Immature natural killer cell (primary cell): ENCODE measurements around the gene NHERF1. TPM values are rescaled to one million over a fixed set of nuclear protein-coding genes. Genes with fewer than 3 reads are reported as not detected.
A peak's percentile ranks its signal among the peaks of the same experiment; 100 is the strongest.

Experiments
- DNase-seq, 3 donors: peaks; one replicate each; pipeline ENCODE4 v3.0.0; 2022; ENCODE audit warnings: mixed read lengths in 1 of 3
- H3K27ac Mint-ChIP-seq, 6 donors: one replicate each; pipeline ENCODE4 v1.8.0; 2020; ENCODE audit warnings: mixed read lengths in 6 of 6, mild to moderate bottlenecking in 5 of 6, inconsistent platforms in 4 of 6, moderate library complexity in 3 of 6
- H3K27me3 Mint-ChIP-seq, 3 donors: one replicate each; pipeline ENCODE4 v1.8.0; 2020 to 2021; ENCODE audit warnings: low read depth in 3 of 3, mild to moderate bottlenecking in 3 of 3, mixed read lengths in 3 of 3, moderate library complexity in 3 of 3, inconsistent platforms in 1 of 3
- H3K36me3 Mint-ChIP-seq, 3 donors: one replicate each; pipeline ENCODE4 v1.8.0; 2020; ENCODE audit warnings: mixed read lengths in 3 of 3, inconsistent platforms in 2 of 3, mild to moderate bottlenecking in 2 of 3
- H3K4me1 Mint-ChIP-seq, 2 donors: one replicate each; pipeline ENCODE4 v1.8.0; 2020; ENCODE audit warnings: inconsistent platforms in 2 of 2, mild to moderate bottlenecking in 2 of 2, mixed read lengths in 2 of 2, moderate library complexity in 1 of 2
- H3K4me3 Mint-ChIP-seq, 5 donors: one replicate each; pipeline ENCODE4 v1.8.0; 2020; ENCODE audit warnings: mild to moderate bottlenecking in 5 of 5, mixed read lengths in 5 of 5, inconsistent platforms in 3 of 5, moderate library complexity in 3 of 5
- H3K9me3 Mint-ChIP-seq, 6 donors: one replicate each; pipeline ENCODE4 v1.8.0; 2020; ENCODE audit warnings: mild to moderate bottlenecking in 6 of 6, mixed read lengths in 6 of 6, inconsistent platforms in 4 of 6, moderate library complexity in 3 of 6
- polyA plus RNA-seq, 3 donors: library from polyadenylated mRNA; unstranded; fragments of 300-500 nt; fragmentation: Illumina TruSeq; gene quantifications; one replicate each; pipeline ENCODE4 v1.2.3, GENCODE V29; 2021

Gene NHERF1
- polyA plus RNA-seq, 3 donors from 2014 or later, result 566 to 1,121 (median 751) TPM

- DNase-seq, result peak; percentile 50 to 54 (median 54)
- H3K36me3 Mint-ChIP-seq, result peaks cover 3 to 4% (median 4%) of the 10 kb centered on the region in 3 donors
- peaks cover 0 to 2% (median 0%) of the 10 kb centered on the region in 6 donors for H3K9me3 Mint-ChIP-seq
- peaks cover 9 to 15% (median 13%) of the 10 kb centered on the region in 3 donors for H3K27me3 Mint-ChIP-seq
- peak overlapping the region; percentile 96 to 99 (median 99) for H3K4me3 Mint-ChIP-seq
- H3K27ac Mint-ChIP-seq, result peak overlapping the region; percentile 76 to 98 (median 94)
- peaks cover 55 to 59% of the 10 kb centered on the region in 2 donors for H3K4me1 Mint-ChIP-seq
These were observed 11.0 kb upstream of the NHERF1 start for GRCh38 chr17:74737299-74738050.

- Mint-ChIP-seq H3K4me1 (peaks cover 63 to 68% of the 10 kb centered on the region in 2 donors), H3K36me3 (peaks cover 4 to 6% (median 6%) of the 10 kb centered on the region in 3 donors), H3K27me3 (peaks cover 9 to 15% (median 13%) of the 10 kb centered on the region in 3 donors), H3K9me3 (peaks cover 0 to 2% (median 0%) of the 10 kb centered on the region in 6 donors), H3K27ac (peak overlapping the region; percentile 76 to 98 (median 94)), H3K4me3 (peak overlapping the region; percentile 96 to 99 (median 99))
- DNase-seq, result peak; percentile 89 to 92 (median 89)
These were observed 10.1 kb upstream of the NHERF1 start for GRCh38 chr17:74738051-74738996.

- Mint-ChIP-seq H3K36me3 (peaks cover 8% of the 10 kb centered on the region in 3 donors), H3K4me1 (peaks cover 73 to 78% of the 10 kb centered on the region in 2 donors), H3K27me3 (peaks cover 9 to 15% (median 13%) of the 10 kb centered on the region in 3 donors), H3K9me3 (peaks cover 0 to 1% (median 0%) of the 10 kb centered on the region in 6 donors), H3K27ac (peak overlapping the region; percentile 76 to 98 (median 94)), H3K4me3 (peak overlapping the region; percentile 96 to 99 (median 99))
- no peak for DNase-seq
These were observed 9.1 kb upstream of the NHERF1 start for GRCh38 chr17:74739227-74739831.

- peaks cover 9 to 13% (median 11%) of the 10 kb centered on the region in 3 donors for H3K27me3 Mint-ChIP-seq
- peaks cover 80 to 84% of the 10 kb centered on the region in 2 donors for H3K4me1 Mint-ChIP-seq
- H3K36me3 Mint-ChIP-seq, result peaks cover 8 to 13% (median 8%) of the 10 kb centered on the region in 3 donors
- peak overlapping the region; percentile 44 to 94 (median 82) for H3K27ac Mint-ChIP-seq
- H3K9me3 Mint-ChIP-seq, result peaks cover 0 to 1% (median 0%) of the 10 kb centered on the region in 6 donors
- DNase-seq, result no peak
- H3K4me3 Mint-ChIP-seq, result peak overlapping the region; percentile 82 to 99 (median 90)
These were observed 8.3 kb upstream of the NHERF1 start for GRCh38 chr17:74740173-74740572.

DNA sequence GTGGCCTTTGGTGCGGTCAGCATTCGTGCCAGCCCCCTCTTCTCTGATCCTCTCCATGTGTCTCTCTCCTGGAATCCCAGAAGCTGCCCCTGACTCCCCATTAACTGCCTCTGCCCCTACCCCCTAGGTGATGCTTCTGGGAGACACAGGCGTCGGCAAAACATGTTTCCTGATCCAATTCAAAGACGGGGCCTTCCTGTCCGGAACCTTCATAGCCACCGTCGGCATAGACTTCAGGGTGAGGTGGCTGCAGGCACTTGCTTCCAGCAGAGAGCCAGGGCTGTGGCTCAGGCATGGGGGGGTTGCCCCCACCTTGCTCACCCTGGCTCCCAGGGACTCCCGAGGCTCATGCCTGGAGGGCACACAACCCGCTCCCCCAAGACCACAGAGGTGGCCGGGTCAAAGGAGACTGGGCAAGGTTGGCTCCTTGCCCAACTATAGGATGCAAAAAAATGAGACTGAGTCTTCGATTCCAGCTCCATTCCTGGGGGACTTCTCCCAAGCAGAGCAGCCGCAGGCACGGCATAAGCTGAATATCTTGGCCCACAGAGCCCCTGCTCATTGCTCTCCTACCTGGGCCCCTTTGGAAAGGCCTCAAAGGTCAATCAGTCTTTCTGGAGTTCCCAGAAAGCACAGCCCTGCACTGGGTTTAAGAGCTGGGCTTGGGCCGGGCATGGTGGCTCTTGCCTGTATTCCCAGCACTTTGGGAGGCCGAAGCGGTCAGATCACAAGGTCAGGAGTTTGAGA is 7.6 kb upstream of the NHERF1 start:
- Mint-ChIP-seq H3K27ac (peak overlapping the region; percentile 88 to 96 (median 92)), H3K4me3 (peak overlapping the region; percentile 82 to 99 (median 90)), H3K4me1 (peaks cover 77 to 84% of the 10 kb centered on the region in 2 donors), H3K27me3 (peaks cover 9 to 13% (median 11%) of the 10 kb centered on the region in 3 donors), H3K9me3 (peaks cover 0 to 1% (median 0%) of the 10 kb centered on the region in 6 donors), H3K36me3 (peaks cover 8 to 13% (median 8%) of the 10 kb centered on the region in 3 donors)
- DNase-seq, result no peak

DNA sequence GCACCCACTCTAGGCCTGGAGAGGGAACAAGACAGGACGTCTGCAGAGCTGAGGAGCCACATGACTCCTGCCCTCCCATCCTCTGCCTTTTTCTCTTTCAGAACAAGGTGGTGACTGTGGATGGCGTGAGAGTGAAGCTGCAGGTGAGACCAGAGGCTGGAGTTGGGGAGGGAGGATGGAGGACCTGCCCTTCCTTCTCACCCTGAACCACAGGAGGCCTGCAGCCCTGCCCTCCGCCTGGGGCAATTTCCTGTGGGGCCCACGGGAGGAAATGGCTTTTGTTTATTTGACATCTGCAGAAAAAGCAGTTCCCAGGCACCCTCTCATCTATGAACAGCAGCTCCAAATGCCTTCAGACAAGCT is 6.3 kb upstream of the NHERF1 start:
- Mint-ChIP-seq H3K4me1 (peaks cover 81 to 86% of the 10 kb centered on the region in 2 donors), H3K4me3 (peak overlapping the region; percentile 82 to 99 (median 84)), H3K36me3 (peaks cover 8 to 13% (median 8%) of the 10 kb centered on the region in 3 donors), H3K27ac (peak overlapping the region; percentile 85 to 96 (median 92)), H3K9me3 (peaks cover 0 to 1% (median 0%) of the 10 kb centered on the region in 6 donors), H3K27me3 (peaks cover 9 to 15% (median 11%) of the 10 kb centered on the region in 3 donors)
- DNase-seq, result peak; percentile 75 to 78 (median 76)

GRCh38 chr17:74742978-74743545 is 5.4 kb upstream of the NHERF1 start:
- Mint-ChIP-seq H3K36me3 (peaks cover 8 to 13% (median 8%) of the 10 kb centered on the region in 3 donors), H3K27me3 (peaks cover 6 to 11% (median 10%) of the 10 kb centered on the region in 3 donors), H3K4me1 (peaks cover 85 to 87% of the 10 kb centered on the region in 2 donors), H3K4me3 (peak overlapping the region; percentile 82 to 99 (median 84)), H3K27ac (peak overlapping the region; percentile 85 to 96 (median 92)), H3K9me3 (peaks cover 0 to 1% (median 0%) of the 10 kb centered on the region in 6 donors)
- no peak for DNase-seq

GRCh38 chr17:74743755-74744154 is 4.7 kb upstream of the NHERF1 start:
- Mint-ChIP-seq H3K4me1 (peaks cover 78 to 80% of the 10 kb centered on the region in 2 donors), H3K27me3 (peaks cover 6 to 8% (median 7%) of the 10 kb centered on the region in 3 donors), H3K27ac (peak overlapping the region; percentile 85 to 96 (median 89)), H3K4me3 (peak overlapping the region; percentile 82 to 99 (median 84)), H3K9me3 (peaks cover 0 to 1% (median 0%) of the 10 kb centered on the region in 6 donors), H3K36me3 (peaks cover 8 to 13% (median 8%) of the 10 kb centered on the region in 3 donors)
- DNase-seq, result no peak

GRCh38 chr17:74744349-74744713 is 4.1 kb upstream of the NHERF1 start:
- Mint-ChIP-seq H3K9me3 (peaks cover 0 to 1% (median 0%) of the 10 kb centered on the region in 6 donors), H3K27me3 (peaks cover 1 to 7% (median 4%) of the 10 kb centered on the region in 3 donors), H3K4me1 (peaks cover 73 to 74% of the 10 kb centered on the region in 2 donors), H3K27ac (peak overlapping the region; percentile 69 to 96 (median 89)), H3K36me3 (peaks cover 8 to 13% (median 8%) of the 10 kb centered on the region in 3 donors), H3K4me3 (peak overlapping the region; percentile 61 to 99 (median 84))
- no peak for DNase-seq

DNA sequence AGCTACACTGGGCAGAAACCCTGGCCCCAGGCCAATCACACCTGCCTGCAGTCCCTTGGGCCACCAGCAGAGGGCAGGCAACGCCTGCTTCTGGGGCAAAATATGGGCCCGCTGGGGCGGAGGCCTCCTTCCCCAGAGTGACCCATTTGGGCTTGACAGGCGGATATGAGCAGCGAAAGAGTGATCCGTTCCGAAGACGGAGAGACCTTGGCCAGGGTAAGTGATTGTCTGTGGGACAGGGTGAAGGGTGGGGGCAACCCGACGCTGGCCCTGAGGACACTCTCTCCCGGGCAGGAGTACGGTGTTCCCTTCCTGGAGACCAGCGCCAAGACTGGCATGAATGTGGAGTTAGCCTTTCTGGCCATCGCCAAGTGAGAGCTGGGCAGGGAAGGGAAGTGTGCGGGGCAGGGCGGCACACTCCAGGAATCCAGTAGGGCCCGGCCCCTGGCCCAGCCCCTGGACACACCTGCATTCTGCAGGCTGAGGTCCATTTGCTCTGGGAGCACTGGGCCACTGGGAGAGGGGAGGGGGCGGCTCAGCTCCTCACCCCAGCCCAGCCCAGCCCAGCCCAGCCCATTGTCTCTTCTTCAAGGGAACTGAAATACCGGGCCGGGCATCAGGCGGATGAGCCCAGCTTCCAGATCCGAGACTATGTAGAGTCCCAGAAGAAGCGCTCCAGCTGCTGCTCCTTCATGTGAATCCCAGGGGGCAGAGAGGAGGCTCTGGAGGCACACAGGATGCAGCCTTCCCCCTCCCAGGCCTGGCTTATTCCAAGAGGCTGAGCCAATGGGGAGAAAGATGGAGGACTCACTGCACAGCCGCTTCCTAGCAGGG is 3.5 kb upstream of the NHERF1 start:
- peaks cover 0 to 2% (median 0%) of the 10 kb centered on the region in 6 donors for H3K9me3 Mint-ChIP-seq
- peak overlapping the region; percentile 69 to 96 (median 89) for H3K27ac Mint-ChIP-seq
- peaks cover 71% of the 10 kb centered on the region in 2 donors for H3K4me1 Mint-ChIP-seq
- DNase-seq, result peak; percentile 86 to 88 (median 87)
- peaks cover 0 to 9% (median 9%) of the 10 kb centered on the region in 3 donors for H3K27me3 Mint-ChIP-seq
- H3K36me3 Mint-ChIP-seq, result peaks cover 11 to 18% (median 12%) of the 10 kb centered on the region in 3 donors
- peak overlapping the region; percentile 61 to 99 (median 84) for H3K4me3 Mint-ChIP-seq

GRCh38 chr17:74745548-74746177 is 2.8 kb upstream of the NHERF1 start:
- H3K4me1 Mint-ChIP-seq, result peaks cover 68 to 70% of the 10 kb centered on the region in 2 donors
- H3K27me3 Mint-ChIP-seq, result peaks cover 2 to 13% (median 7%) of the 10 kb centered on the region in 3 donors
- peak overlapping the region in 2 of 5 donors; percentile 21 to 29 for H3K4me3 Mint-ChIP-seq
- peaks cover 12 to 21% (median 16%) of the 10 kb centered on the region in 3 donors for H3K36me3 Mint-ChIP-seq
- peaks cover 0 to 2% (median 0%) of the 10 kb centered on the region in 6 donors for H3K9me3 Mint-ChIP-seq
- DNase-seq, result no peak
- H3K27ac Mint-ChIP-seq, result no peak overlapping the region
